H1 (cell line): ENCODE data around the gene C20orf202. TPM values are rescaled to one million over a fixed set of nuclear protein-coding genes. Genes with fewer than 3 reads are reported as not detected.

Source experiments
- EGR1 ChIP-seq: IDR thresholded peaks from 2 replicates; pipeline ENCODE4 v1.6.1; 2011; ENCODE audit warnings: low read depth, low read length, borderline replicate concordance
- GTF2F1 ChIP-seq: IDR thresholded peaks from 2 replicates; pipeline ENCODE4 v1.6.1; 2012; ENCODE audit warnings: low read depth, low read length, improper control_type of control experiment, borderline replicate concordance
- SUZ12 ChIP-seq: fragments of 200-600 bp; sonication (generic); IDR thresholded peaks from 2 replicates; pipeline ENCODE4 v1.6.1; 2012; ENCODE audit warnings: mild to moderate bottlenecking, inconsistent platforms, low read length, moderate library complexity, mixed read lengths
- polyA plus RNA-seq, 7 experiments: library from polyadenylated mRNA; depleted of rRNA in 3 of 7; stranded (reverse) in 5 of 7; unstranded in 2 of 7; fragments of >200 nt in 5 of 7; fragments of 200-250 nt in 2 of 7; gene quantifications; 1 replicate in 5 of 7; 2 replicates in 1 of 7; 4 replicates in 1 of 7; pipeline versions ENCODE4 v1.2.1 to v1.2.3, GENCODE V29; 2011 to 2013; ENCODE audit warnings: missing spikeins in 2 of 7, mixed read lengths in 2 of 7
- total RNA-seq: library from RNA; stranded (reverse); fragmentation: NEBNext Ultra II Directional; extraction: Animal tissue kit (Norgen Biotek cat#: 25700); gene quantifications from 2 replicates; pipeline ENCODE4 v1.2.1, GENCODE V29; 2021
- TF ChIP-seq, protein P1 (sequence below): fragments of 300-600 bp; sonication (generic); IDR thresholded peaks from 2 replicates; pipeline ENCODE4 v1.7.1; 2012; ENCODE audit warnings: low read length, moderate library complexity, mild to moderate bottlenecking, inconsistent platforms; ENCODE audit not compliant: insufficient replicate concordance

Gene C20orf202
- total and polyA plus RNA-seq, 2 of the 8 experiments (the other 6 are each of a cell fraction or from before 2014, with no cell fraction given), result 0.12 TPM; not detected in 1

DNA sequence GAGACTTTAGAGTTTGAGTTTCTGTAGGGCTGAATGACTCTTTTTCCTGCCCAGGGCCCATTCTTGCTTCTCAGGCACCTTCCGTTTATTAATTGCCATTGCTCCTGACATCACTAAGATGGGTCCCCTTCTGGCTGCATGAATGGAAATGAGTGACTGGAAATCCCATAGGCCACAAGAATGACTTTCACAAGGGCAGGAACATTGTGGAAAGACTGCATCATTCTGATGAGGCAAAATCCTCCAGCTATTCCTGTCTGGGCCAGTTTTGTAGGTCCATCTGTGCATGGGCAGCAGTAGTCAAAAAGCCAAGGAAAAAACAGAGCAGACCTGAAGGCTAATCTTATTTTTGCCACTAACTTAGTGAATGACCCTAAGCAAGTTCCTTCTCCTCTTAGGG, 37.7 kb upstream of the C20orf202 start (continued):
- TF ChIP-seq SUZ12, result no peak
- no peak for TF ChIP-seq GTF2F1
- TF ChIP-seq, protein P1, sequence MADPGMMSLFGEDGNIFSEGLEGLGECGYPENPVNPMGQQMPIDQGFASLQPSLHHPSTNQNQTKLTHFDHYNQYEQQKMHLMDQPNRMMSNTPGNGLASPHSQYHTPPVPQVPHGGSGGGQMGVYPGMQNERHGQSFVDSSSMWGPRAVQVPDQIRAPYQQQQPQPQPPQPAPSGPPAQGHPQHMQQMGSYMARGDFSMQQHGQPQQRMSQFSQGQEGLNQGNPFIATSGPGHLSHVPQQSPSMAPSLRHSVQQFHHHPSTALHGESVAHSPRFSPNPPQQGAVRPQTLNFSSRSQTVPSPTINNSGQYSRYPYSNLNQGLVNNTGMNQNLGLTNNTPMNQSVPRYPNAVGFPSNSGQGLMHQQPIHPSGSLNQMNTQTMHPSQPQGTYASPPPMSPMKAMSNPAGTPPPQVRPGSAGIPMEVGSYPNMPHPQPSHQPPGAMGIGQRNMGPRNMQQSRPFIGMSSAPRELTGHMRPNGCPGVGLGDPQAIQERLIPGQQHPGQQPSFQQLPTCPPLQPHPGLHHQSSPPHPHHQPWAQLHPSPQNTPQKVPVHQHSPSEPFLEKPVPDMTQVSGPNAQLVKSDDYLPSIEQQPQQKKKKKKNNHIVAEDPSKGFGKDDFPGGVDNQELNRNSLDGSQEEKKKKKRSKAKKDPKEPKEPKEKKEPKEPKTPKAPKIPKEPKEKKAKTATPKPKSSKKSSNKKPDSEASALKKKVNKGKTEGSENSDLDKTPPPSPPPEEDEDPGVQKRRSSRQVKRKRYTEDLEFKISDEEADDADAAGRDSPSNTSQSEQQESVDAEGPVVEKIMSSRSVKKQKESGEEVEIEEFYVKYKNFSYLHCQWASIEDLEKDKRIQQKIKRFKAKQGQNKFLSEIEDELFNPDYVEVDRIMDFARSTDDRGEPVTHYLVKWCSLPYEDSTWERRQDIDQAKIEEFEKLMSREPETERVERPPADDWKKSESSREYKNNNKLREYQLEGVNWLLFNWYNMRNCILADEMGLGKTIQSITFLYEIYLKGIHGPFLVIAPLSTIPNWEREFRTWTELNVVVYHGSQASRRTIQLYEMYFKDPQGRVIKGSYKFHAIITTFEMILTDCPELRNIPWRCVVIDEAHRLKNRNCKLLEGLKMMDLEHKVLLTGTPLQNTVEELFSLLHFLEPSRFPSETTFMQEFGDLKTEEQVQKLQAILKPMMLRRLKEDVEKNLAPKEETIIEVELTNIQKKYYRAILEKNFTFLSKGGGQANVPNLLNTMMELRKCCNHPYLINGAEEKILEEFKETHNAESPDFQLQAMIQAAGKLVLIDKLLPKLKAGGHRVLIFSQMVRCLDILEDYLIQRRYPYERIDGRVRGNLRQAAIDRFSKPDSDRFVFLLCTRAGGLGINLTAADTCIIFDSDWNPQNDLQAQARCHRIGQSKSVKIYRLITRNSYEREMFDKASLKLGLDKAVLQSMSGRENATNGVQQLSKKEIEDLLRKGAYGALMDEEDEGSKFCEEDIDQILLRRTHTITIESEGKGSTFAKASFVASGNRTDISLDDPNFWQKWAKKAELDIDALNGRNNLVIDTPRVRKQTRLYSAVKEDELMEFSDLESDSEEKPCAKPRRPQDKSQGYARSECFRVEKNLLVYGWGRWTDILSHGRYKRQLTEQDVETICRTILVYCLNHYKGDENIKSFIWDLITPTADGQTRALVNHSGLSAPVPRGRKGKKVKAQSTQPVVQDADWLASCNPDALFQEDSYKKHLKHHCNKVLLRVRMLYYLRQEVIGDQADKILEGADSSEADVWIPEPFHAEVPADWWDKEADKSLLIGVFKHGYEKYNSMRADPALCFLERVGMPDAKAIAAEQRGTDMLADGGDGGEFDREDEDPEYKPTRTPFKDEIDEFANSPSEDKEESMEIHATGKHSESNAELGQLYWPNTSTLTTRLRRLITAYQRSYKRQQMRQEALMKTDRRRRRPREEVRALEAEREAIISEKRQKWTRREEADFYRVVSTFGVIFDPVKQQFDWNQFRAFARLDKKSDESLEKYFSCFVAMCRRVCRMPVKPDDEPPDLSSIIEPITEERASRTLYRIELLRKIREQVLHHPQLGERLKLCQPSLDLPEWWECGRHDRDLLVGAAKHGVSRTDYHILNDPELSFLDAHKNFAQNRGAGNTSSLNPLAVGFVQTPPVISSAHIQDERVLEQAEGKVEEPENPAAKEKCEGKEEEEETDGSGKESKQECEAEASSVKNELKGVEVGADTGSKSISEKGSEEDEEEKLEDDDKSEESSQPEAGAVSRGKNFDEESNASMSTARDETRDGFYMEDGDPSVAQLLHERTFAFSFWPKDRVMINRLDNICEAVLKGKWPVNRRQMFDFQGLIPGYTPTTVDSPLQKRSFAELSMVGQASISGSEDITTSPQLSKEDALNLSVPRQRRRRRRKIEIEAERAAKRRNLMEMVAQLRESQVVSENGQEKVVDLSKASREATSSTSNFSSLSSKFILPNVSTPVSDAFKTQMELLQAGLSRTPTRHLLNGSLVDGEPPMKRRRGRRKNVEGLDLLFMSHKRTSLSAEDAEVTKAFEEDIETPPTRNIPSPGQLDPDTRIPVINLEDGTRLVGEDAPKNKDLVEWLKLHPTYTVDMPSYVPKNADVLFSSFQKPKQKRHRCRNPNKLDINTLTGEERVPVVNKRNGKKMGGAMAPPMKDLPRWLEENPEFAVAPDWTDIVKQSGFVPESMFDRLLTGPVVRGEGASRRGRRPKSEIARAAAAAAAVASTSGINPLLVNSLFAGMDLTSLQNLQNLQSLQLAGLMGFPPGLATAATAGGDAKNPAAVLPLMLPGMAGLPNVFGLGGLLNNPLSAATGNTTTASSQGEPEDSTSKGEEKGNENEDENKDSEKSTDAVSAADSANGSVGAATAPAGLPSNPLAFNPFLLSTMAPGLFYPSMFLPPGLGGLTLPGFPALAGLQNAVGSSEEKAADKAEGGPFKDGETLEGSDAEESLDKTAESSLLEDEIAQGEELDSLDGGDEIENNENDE, result no peak
- TF ChIP-seq EGR1, result no peak
